AG09309 (cell line): ENCODE measurements around the gene EFNA3.

Source experiments
- DNase-seq: peaks from one replicate; pipeline ENCODE4 v3.0.0-alpha.2; 2010; ENCODE audit warnings: low read depth
- H3K4me3 ChIP-seq: 2 replicates; pipeline ENCODE4 v1.5.1; 2011; ENCODE audit warnings: mild to moderate bottlenecking, low read depth, low read length, moderate library complexity; ENCODE audit not compliant: control insufficient read depth
- CTCF ChIP-seq: IDR thresholded peaks from 2 replicates; pipeline ENCODE4 v1.5.1; 2011; ENCODE audit warnings: mild to moderate bottlenecking, low read depth, low read length, inconsistent platforms; ENCODE audit not compliant: insufficient read depth, control insufficient read depth; ENCODE audit errors: missing control alignments

Gene EFNA3

DNA sequence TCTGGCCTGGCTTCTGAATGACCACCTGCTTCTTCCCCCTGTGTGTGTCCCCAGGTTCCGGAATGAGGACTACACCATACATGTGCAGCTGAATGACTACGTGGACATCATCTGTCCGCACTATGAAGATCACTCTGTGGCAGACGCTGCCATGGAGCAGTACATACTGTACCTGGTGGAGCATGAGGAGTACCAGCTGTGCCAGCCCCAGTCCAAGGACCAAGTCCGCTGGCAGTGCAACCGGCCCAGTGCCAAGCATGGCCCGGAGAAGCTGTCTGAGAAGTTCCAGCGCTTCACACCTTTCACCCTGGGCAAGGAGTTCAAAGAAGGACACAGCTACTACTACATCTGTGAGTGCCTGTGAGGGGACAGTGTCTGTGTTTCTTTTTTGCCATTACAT lies 52.6 kb downstream of the EFNA3 start:
- TF ChIP-seq CTCF: no peak
- no peak overlapping the region for H3K4me3 ChIP-seq
- DNase-seq: no peak

DNA sequence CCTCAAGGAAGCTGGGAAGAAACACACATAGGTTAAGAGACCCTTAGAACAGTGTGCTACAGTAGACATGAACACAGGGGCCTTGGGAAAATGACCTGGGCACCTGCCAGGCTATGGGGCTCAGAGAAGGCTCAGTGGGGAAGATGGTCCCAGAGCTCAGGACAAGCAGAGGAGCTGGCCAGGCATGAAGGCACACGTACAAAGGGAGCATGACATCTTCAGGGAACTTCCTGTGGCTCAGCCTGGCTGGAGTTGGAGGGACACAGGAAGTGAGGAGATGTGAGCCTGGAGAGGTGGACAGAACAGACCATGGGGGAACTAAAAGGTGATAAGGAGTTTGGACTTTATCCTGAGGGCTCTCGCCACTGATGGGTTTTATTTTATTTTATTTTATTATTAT lies 53.2 kb downstream of the EFNA3 start:
- no peak for TF ChIP-seq CTCF
- no peak for DNase-seq
- H3K4me3 ChIP-seq: no peak overlapping the region

DNA sequence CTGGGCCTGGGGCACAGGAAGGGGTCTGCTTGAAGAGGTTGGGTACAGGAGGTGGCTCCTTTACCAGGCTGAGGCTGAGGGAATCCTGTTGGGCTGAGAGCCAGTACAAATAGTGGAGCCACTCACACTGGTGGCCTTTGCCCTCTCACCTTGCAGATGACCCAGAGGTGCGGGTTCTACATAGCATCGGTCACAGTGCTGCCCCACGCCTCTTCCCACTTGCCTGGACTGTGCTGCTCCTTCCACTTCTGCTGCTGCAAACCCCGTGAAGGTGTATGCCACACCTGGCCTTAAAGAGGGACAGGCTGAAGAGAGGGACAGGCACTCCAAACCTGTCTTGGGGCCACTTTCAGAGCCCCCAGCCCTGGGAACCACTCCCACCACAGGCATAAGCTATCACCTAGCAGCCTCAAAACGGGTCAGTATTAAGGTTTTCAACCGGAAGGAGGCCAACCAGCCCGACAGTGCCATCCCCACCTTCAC lies 55.2 kb downstream of the EFNA3 start:
- no peak overlapping the region for H3K4me3 ChIP-seq
- TF ChIP-seq CTCF: no peak
- DNase-seq: no peak

- no peak overlapping the region for H3K4me3 ChIP-seq
- TF ChIP-seq CTCF: no peak
- no peak for DNase-seq
Measured at GRCh38 chr1:155134322-155134721, 55.7 kb downstream of the EFNA3 start.

GRCh38 chr1:155134880-155135414 lies 56.3 kb downstream of the EFNA3 start:
- peak; percentile 79 for DNase-seq
- no peak for TF ChIP-seq CTCF
- peak overlapping the region; percentile 66 for H3K4me3 ChIP-seq

DNA sequence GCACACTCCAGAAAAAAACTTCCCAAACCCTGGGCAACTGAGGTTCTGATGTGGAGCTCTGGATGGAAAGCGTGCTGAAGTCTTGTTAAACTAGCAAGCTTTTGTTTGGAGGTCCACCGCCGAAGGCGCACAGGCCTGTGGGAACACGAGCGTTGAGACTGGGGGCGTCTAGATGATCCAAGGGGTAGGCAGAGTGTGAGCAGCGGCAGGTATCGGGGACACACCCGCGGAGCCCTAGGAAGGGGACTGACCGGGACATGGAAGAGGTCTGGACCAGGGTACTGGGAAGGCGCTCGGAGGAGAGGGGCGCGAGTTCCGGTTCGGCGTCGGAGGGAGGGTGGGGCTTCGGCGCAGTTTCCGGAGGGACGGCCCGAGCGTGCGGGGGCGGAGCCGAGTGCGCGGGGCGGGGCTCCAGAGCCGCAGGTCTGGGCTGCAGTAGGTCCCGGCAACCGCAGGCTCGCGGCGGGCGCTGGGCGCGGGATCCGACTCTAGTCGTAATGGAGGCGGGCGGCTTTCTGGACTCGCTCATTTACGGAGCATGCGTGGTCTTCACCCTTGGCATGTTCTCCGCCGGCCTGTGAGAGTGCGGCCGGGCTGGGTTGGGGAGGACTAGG lies 56.9 kb downstream of the EFNA3 start, which contains the start of gene SLC50A1:
SLC50A1 (plus strand) TSS at position 438 of the 614 bp plus-strand sequence; CDS start at position 498, 60 bp downstream.
- H3K4me3 ChIP-seq: peak within 1 kb of the TSS; percentile 66
- peak; percentile 67 for DNase-seq
- no peak for TF ChIP-seq CTCF
